ENCODE data around the gene APC2.
A peak's percentile ranks its signal among the peaks of the same experiment; 100 is the strongest.
"Not testable (repeated sequence)": the region's sequence is repeated elsewhere in the genome, so short reads cannot be mapped to it uniquely, and the experiment has no call there.

The APC2 gene

GRCh38 chr19:1513499-1514294 is 63.8 kb downstream of the APC2 start:
- DNase-seq: peak; percentile 73 to 91 (median 81)

- no peak for DNase-seq
Measured at GRCh38 chr19:1514295-1514661, 64.4 kb downstream of the APC2 start.

GRCh38 chr19:1514986-1515721 is 65.2 kb downstream of the APC2 start:
- DNase-seq: no peak

- DNase-seq: no peak
Measured at GRCh38 chr19:1516395-1516753, 66.5 kb downstream of the APC2 start.

GRCh38 chr19:1518471-1518870 is 68.5 kb downstream of the APC2 start:
- no peak for DNase-seq

GRCh38 chr19:1519802-1520201 is 69.9 kb downstream of the APC2 start:
- not testable (repeated sequence) for DNase-seq

- no peak for DNase-seq
Measured at GRCh38 chr19:1520203-1520780, 70.4 kb downstream of the APC2 start.

GRCh38 chr19:1521636-1522035 is 71.7 kb downstream of the APC2 start:
- no peak for DNase-seq

GRCh38 chr19:1522061-1522460 is 72.1 kb downstream of the APC2 start:
- DNase-seq: no peak

- no peak for DNase-seq
Measured at GRCh38 chr19:1522838-1523237, 72.9 kb downstream of the APC2 start.

All from suppressor macrophage (primary cell).